ENCODE results near the gene DEGS2.
A peak's percentile ranks its signal among the peaks of the same experiment; 100 is the strongest.
"Not testable (repeated sequence)": the region's sequence is repeated elsewhere in the genome, so short reads cannot be mapped to it uniquely, and the experiment has no call there.

The DEGS2 gene

GRCh38 chr14:100187247-100187833 lies 27.9 kb upstream of the DEGS2 start:
- H3K23ac ChIP-seq (ENCODE audit: low read length): no peak overlapping the region
- no peak overlapping the region for H2AFZ ChIP-seq (ENCODE audit: insufficient read depth, low read length, poor library complexity)
- H3K9me3 ChIP-seq (ENCODE audit: insufficient read depth, low read depth, low read length): peaks cover under 1% of the 10 kb centered on the region
- no peak overlapping the region for H2BK5ac ChIP-seq (ENCODE audit: low read depth, low read length, poor library complexity)
- no peak overlapping the region for H3K4ac ChIP-seq (ENCODE audit: low read depth, low read length)
- H3K79me2 ChIP-seq (ENCODE audit: control insufficient read depth, insufficient read depth, low read length, poor library complexity): no peaks in the 10 kb centered on the region
- no peak overlapping the region for H3K4me3 ChIP-seq (ENCODE audit: low read depth, low read length)
- H3K79me1 ChIP-seq (ENCODE audit: low read length): peaks cover under 1% of the 10 kb centered on the region
- no peak overlapping the region for H2BK120ac ChIP-seq (ENCODE audit: insufficient read depth, low read length, poor library complexity)
- H3K4me1 ChIP-seq (ENCODE audit: control insufficient read depth in 1 of 2, insufficient read depth in 2 of 2, low read length in 2 of 2): peaks cover under 1 to 2% of the 10 kb centered on the region in 2 experiments
- no peak overlapping the region for H3K9ac ChIP-seq (ENCODE audit: low read length)
- H3K27ac ChIP-seq (ENCODE audit: low read depth, low read length): no peak overlapping the region
- no peak overlapping the region for H2BK12ac ChIP-seq (ENCODE audit: low read length)
- H4K12ac ChIP-seq (ENCODE audit: low read depth, low read length): no peak overlapping the region
- H4K91ac ChIP-seq (ENCODE audit: low read depth, low read length): no peak overlapping the region
- H3K27me3 ChIP-seq (ENCODE audit: insufficient read depth, low read length): no peaks in the 10 kb centered on the region
- no peak overlapping the region for H3K14ac ChIP-seq (ENCODE audit: low read length)
- DNase-seq: no peak
- H3K18ac ChIP-seq (ENCODE audit: low read length): no peak overlapping the region
- H3K36me3 ChIP-seq (ENCODE audit: control insufficient read depth in 1 of 2, insufficient read depth in 2 of 2, low read length in 2 of 2): no peaks in the 10 kb centered on the region
- no CpG with 5 or more reads among the region's 12 CpGs for WGBS (ENCODE audit: extremely low coverage, insufficient coverage, insufficient read length)
- no peak overlapping the region for H4K8ac ChIP-seq (ENCODE audit: low read depth, low read length)
- peak overlapping the region; percentile 54 for H2AK5ac ChIP-seq (ENCODE audit: low read length)
- no peak overlapping the region for H3K4me2 ChIP-seq (ENCODE audit: low read length)

GRCh38 chr14:100181876-100182551 lies 22.6 kb upstream of the DEGS2 start:
- not testable (repeated sequence) for H3K79me2 ChIP-seq (ENCODE audit: control insufficient read depth, insufficient read depth, low read length, poor library complexity); H2BK12ac ChIP-seq (ENCODE audit: low read length); H3K9me3 ChIP-seq (ENCODE audit: insufficient read depth, low read depth, low read length); H3K4ac ChIP-seq (ENCODE audit: low read depth, low read length); H2BK120ac ChIP-seq (ENCODE audit: insufficient read depth, low read length, poor library complexity); H3K36me3 ChIP-seq (ENCODE audit: control insufficient read depth in 1 of 2, insufficient read depth in 2 of 2, low read length in 2 of 2); H3K4me2 ChIP-seq (ENCODE audit: low read length); H2BK5ac ChIP-seq (ENCODE audit: low read depth, low read length, poor library complexity); H3K4me3 ChIP-seq (ENCODE audit: low read depth, low read length); H3K27me3 ChIP-seq (ENCODE audit: insufficient read depth, low read length); H3K27ac ChIP-seq (ENCODE audit: low read depth, low read length); H4K12ac ChIP-seq (ENCODE audit: low read depth, low read length); H4K8ac ChIP-seq (ENCODE audit: low read depth, low read length); H3K23ac ChIP-seq (ENCODE audit: low read length); H3K18ac ChIP-seq (ENCODE audit: low read length); H3K4me1 ChIP-seq (ENCODE audit: control insufficient read depth in 1 of 2, insufficient read depth in 2 of 2, low read length in 2 of 2); H4K91ac ChIP-seq (ENCODE audit: low read depth, low read length); H2AFZ ChIP-seq (ENCODE audit: insufficient read depth, low read length, poor library complexity); H3K79me1 ChIP-seq (ENCODE audit: low read length); H3K14ac ChIP-seq (ENCODE audit: low read length); H2AK5ac ChIP-seq (ENCODE audit: low read length)
- peak overlapping the region; percentile 52 for H3K9ac ChIP-seq (ENCODE audit: low read length)
- DNase-seq: peak; percentile 26 to 46
- WGBS (ENCODE audit: extremely low coverage, insufficient coverage, insufficient read length): no CpG with 5 or more reads among the region's 4 CpGs

- H3K4me1 ChIP-seq (ENCODE audit: control insufficient read depth in 1 of 2, insufficient read depth in 2 of 2, low read length in 2 of 2); H3K27me3 ChIP-seq (ENCODE audit: insufficient read depth, low read length); H2AFZ ChIP-seq (ENCODE audit: insufficient read depth, low read length, poor library complexity); H2BK12ac ChIP-seq (ENCODE audit: low read length); H3K18ac ChIP-seq (ENCODE audit: low read length); H3K23ac ChIP-seq (ENCODE audit: low read length); H2AK5ac ChIP-seq (ENCODE audit: low read length); H3K4me2 ChIP-seq (ENCODE audit: low read length); H3K79me2 ChIP-seq (ENCODE audit: control insufficient read depth, insufficient read depth, low read length, poor library complexity); DNase-seq; H3K79me1 ChIP-seq (ENCODE audit: low read length); H4K12ac ChIP-seq (ENCODE audit: low read depth, low read length); H3K14ac ChIP-seq (ENCODE audit: low read length); H4K8ac ChIP-seq (ENCODE audit: low read depth, low read length); H3K9me3 ChIP-seq (ENCODE audit: insufficient read depth, low read depth, low read length); H3K4me3 ChIP-seq (ENCODE audit: low read depth, low read length); H3K36me3 ChIP-seq (ENCODE audit: control insufficient read depth in 1 of 2, insufficient read depth in 2 of 2, low read length in 2 of 2); H2BK5ac ChIP-seq (ENCODE audit: low read depth, low read length, poor library complexity); H3K4ac ChIP-seq (ENCODE audit: low read depth, low read length); H2BK120ac ChIP-seq (ENCODE audit: insufficient read depth, low read length, poor library complexity); H3K27ac ChIP-seq (ENCODE audit: low read depth, low read length); H3K9ac ChIP-seq (ENCODE audit: low read length); H4K91ac ChIP-seq (ENCODE audit: low read depth, low read length): not testable (repeated sequence)
- WGBS (ENCODE audit: extremely low coverage, insufficient coverage, insufficient read length): no CpG with 5 or more reads among the region's 30 CpGs
These were observed 21.2 kb upstream of the DEGS2 start for GRCh38 chr14:100180671-100181070.

GRCh38 chr14:100178691-100179090 lies 19.2 kb upstream of the DEGS2 start:
- Histone ChIP-seq H2AK5ac (ENCODE audit: low read length) (no peak overlapping the region), H3K14ac (ENCODE audit: low read length) (no peak overlapping the region), H3K9me3 (ENCODE audit: insufficient read depth, low read depth, low read length) (peaks cover 6% of the 10 kb centered on the region)

More at GRCh38 chr14:100178691-100179090, 19.2 kb upstream of the DEGS2 start:
- H3K9ac ChIP-seq (ENCODE audit: low read length): no peak overlapping the region
- no peaks in the 10 kb centered on the region for H3K4me1 ChIP-seq (ENCODE audit: control insufficient read depth in 1 of 2, insufficient read depth in 2 of 2, low read length in 2 of 2)
- H3K18ac ChIP-seq (ENCODE audit: low read length): no peak overlapping the region
- no peak overlapping the region for H3K4me3 ChIP-seq (ENCODE audit: low read depth, low read length)
- no peaks in the 10 kb centered on the region for H3K36me3 ChIP-seq (ENCODE audit: control insufficient read depth in 1 of 2, insufficient read depth in 2 of 2, low read length in 2 of 2)
- no peak overlapping the region for H4K91ac ChIP-seq (ENCODE audit: low read depth, low read length)
- H2BK12ac ChIP-seq (ENCODE audit: low read length): no peak overlapping the region
- no peak overlapping the region for H3K4me2 ChIP-seq (ENCODE audit: low read length)
- H2AFZ ChIP-seq (ENCODE audit: insufficient read depth, low read length, poor library complexity): no peak overlapping the region
- no peak for DNase-seq
- H3K23ac ChIP-seq (ENCODE audit: low read length): no peak overlapping the region
- no peak overlapping the region for H2BK5ac ChIP-seq (ENCODE audit: low read depth, low read length, poor library complexity)
- no peak overlapping the region for H3K27ac ChIP-seq (ENCODE audit: low read depth, low read length)
- H4K12ac ChIP-seq (ENCODE audit: low read depth, low read length): no peak overlapping the region
- no CpG with 5 or more reads among the region's 7 CpGs for WGBS (ENCODE audit: extremely low coverage, insufficient coverage, insufficient read length)
- no peak overlapping the region for H3K4ac ChIP-seq (ENCODE audit: low read depth, low read length)
- H3K79me1 ChIP-seq (ENCODE audit: low read length): no peaks in the 10 kb centered on the region
- no peaks in the 10 kb centered on the region for H3K27me3 ChIP-seq (ENCODE audit: insufficient read depth, low read length)
- H2BK120ac ChIP-seq (ENCODE audit: insufficient read depth, low read length, poor library complexity): no peak overlapping the region
- H3K79me2 ChIP-seq (ENCODE audit: control insufficient read depth, insufficient read depth, low read length, poor library complexity): no peaks in the 10 kb centered on the region
- no peak overlapping the region for H4K8ac ChIP-seq (ENCODE audit: low read depth, low read length)

Measured in trophoblast cell (in vitro differentiated cells and primary cell).